ENCODE results near the gene RRAD.

DNA sequence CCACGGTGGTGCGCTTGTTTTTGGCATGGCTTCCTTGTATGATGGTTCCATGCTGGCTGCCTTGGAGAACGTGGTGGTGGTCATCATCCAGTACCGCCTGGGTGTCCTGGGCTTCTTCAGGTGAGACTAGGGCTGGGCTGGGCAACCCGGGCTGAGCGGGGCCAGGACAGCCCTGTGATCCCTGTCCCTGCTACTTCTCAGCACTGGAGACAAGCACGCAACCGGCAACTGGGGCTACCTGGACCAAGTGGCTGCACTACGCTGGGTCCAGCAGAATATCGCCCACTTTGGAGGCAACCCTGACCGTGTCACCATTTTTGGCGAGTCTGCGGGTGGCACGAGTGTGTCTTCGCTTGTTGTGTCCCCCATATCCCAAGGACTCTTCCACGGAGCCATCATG, 14.9 kb upstream of the RRAD start:
- TF ChIP-seq, protein P1, sequence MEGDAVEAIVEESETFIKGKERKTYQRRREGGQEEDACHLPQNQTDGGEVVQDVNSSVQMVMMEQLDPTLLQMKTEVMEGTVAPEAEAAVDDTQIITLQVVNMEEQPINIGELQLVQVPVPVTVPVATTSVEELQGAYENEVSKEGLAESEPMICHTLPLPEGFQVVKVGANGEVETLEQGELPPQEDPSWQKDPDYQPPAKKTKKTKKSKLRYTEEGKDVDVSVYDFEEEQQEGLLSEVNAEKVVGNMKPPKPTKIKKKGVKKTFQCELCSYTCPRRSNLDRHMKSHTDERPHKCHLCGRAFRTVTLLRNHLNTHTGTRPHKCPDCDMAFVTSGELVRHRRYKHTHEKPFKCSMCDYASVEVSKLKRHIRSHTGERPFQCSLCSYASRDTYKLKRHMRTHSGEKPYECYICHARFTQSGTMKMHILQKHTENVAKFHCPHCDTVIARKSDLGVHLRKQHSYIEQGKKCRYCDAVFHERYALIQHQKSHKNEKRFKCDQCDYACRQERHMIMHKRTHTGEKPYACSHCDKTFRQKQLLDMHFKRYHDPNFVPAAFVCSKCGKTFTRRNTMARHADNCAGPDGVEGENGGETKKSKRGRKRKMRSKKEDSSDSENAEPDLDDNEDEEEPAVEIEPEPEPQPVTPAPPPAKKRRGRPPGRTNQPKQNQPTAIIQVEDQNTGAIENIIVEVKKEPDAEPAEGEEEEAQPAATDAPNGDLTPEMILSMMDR (IDR thresholded peaks at IDR 0.05; ENCODE audit: borderline replicate concordance, extremely low read depth, low read length, poor library complexity, severe bottlenecking) = no peak
- TF ChIP-seq EZH2 (IDR thresholded peaks at IDR 0.05; ENCODE audit: borderline replicate concordance, low read depth, low read length, severe bottlenecking) = no peak
